Skeletal muscle tissue (tissue), 4 donors: ENCODE measurements around the gene PDE4D. TPM values are rescaled to one million over a fixed set of nuclear protein-coding genes. Genes with fewer than 3 reads are reported as not detected.

ENCODE experiments used
- H3K27ac ChIP-seq: one replicate; pipeline ENCODE4 v1.7.0; 2013; ENCODE audit warnings: mild to moderate bottlenecking, low read depth, low read length, inconsistent platforms
- H3K27me3 ChIP-seq, 3 donors: one replicate each; pipeline ENCODE4 v1.7.0; 2013; ENCODE audit warnings: low read length in 3 of 3; ENCODE audit not compliant: control insufficient read depth in 3 of 3, insufficient read depth in 3 of 3
- H3K36me3 ChIP-seq, 3 donors: one replicate each; pipeline ENCODE4 v1.7.0; 2013; ENCODE audit warnings: low read length in 3 of 3; ENCODE audit not compliant: control insufficient read depth in 3 of 3, insufficient read depth in 3 of 3
- H3K4me1 ChIP-seq, 3 donors: one replicate each; pipeline ENCODE4 v1.7.0; 2013; ENCODE audit warnings: low read length in 3 of 3, mild to moderate bottlenecking in 3 of 3; ENCODE audit not compliant: control insufficient read depth in 3 of 3, insufficient read depth in 3 of 3
- H3K4me3 ChIP-seq, 3 donors: one replicate each; pipeline ENCODE4 v1.7.0; 2013; ENCODE audit warnings: low read length in 3 of 3
- H3K9ac ChIP-seq, 3 donors: one replicate each; pipeline ENCODE4 v1.7.0; 2013; ENCODE audit warnings: low read length in 3 of 3, mild to moderate bottlenecking in 3 of 3, moderate library complexity in 2 of 3, low read depth in 1 of 3
- H3K9me3 ChIP-seq, 3 donors: one replicate each; pipeline ENCODE4 v1.7.0; 2013; ENCODE audit warnings: low read length in 3 of 3; ENCODE audit not compliant: control insufficient read depth in 3 of 3
- total RNA-seq: library from RNA; depleted of rRNA; stranded (reverse); fragments of >200 nt; gene quantifications from one replicate; pipeline ENCODE4 v1.2.3, GENCODE V29; 2014
- donor health status: Osteomylitis.

PDE4D gene
- total RNA-seq, 1 donor from 2014 or later = 59.0 TPM

GRCh38 chr5:59354811-59355210 lies 538.7 kb downstream of the PDE4D start:
- Histone ChIP-seq H3K27me3 (no peaks in the 10 kb centered on the region), H3K4me1 (peaks cover 25 to 40% (median 31%) of the 10 kb centered on the region in 3 donors), H3K27ac (peak overlapping the region; percentile 86), H3K4me3 (peak overlapping the region; percentile 49 to 75 (median 65)), H3K36me3 (no peaks in the 10 kb centered on the region), H3K9me3 (no peaks in the 10 kb centered on the region), H3K9ac (peak overlapping the region; percentile 17 to 82 (median 81))

GRCh38 chr5:59354274-59354673 lies 539.3 kb downstream of the PDE4D start:
- Histone ChIP-seq H3K36me3 (no peaks in the 10 kb centered on the region), H3K9ac (peak overlapping the region; percentile 17 to 65 (median 55)), H3K4me1 (peaks cover 25 to 38% (median 31%) of the 10 kb centered on the region in 3 donors), H3K27ac (peak overlapping the region; percentile 86), H3K4me3 (peak overlapping the region; percentile 49 to 65 (median 54)), H3K9me3 (no peaks in the 10 kb centered on the region), H3K27me3 (no peaks in the 10 kb centered on the region)

DNA sequence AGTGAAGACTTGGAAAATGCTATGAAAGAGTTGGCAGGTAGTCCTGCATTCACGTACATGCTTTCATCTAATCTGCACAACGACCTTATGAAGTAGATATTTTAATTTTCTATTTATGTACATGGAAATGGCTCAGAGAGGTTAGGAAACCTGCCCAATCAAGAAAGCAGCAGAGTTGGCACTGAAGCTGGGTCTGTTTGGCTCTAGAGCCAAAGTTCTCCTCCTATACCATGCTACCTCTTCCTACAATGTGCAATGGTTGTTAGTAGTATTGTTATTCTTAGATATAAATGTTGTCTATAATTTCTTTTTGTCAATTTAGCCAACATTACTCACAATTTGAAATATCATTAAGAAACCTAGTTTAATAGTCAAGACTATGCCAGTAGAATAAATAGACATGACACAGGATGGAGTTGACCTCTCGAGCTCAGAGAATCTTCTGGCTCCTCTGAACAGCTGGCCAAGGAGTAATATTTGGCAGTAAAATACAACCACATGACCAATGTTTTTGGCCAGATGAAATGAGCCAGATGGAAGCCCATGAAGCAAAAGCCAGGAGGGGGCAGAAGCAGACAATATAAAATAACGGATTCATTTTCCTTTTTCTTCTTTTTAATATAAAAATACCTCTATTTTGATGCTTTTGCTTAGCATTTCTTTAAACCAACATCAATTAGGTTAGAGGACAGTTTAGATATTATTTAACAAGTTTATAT lies 542.3 kb downstream of the PDE4D start:
- Histone ChIP-seq H3K4me1 (peaks cover 25 to 33% (median 28%) of the 10 kb centered on the region in 3 donors), H3K27ac (peak overlapping the region; percentile 86), H3K4me3 (peak overlapping the region; percentile 3 to 59 (median 31)), H3K9me3 (no peaks in the 10 kb centered on the region), H3K27me3 (no peaks in the 10 kb centered on the region), H3K36me3 (no peaks in the 10 kb centered on the region), H3K9ac (peak overlapping the region in 2 of 3 donors; percentile 48 to 65)

DNA sequence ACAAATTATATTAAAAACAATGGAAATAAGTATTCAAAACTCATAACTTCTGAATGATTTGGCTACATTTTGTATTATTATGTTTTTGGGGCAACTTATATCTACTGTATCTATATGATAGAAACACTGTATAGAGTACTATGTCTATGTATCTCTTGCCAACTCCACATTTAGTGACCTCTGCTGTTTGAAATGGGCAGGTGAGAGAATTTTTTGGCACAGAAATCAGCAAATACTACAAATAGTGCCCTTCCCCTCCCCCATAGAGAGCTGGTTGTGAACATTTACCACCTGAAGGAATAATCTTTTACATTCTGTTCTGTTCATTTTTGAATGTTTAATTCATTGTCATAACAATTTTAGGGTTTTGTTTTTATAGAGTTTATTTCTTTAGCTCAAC lies 545.3 kb downstream of the PDE4D start:
- peaks cover 33 to 34% (median 33%) of the 10 kb centered on the region in 3 donors for H3K4me1 ChIP-seq
- H3K27me3 ChIP-seq = no peaks in the 10 kb centered on the region
- H3K9me3 ChIP-seq = no peaks in the 10 kb centered on the region
- H3K9ac ChIP-seq = peak overlapping the region in 1 of 3 donors; percentile 14
- no peak overlapping the region for H3K4me3 ChIP-seq
- no peak overlapping the region for H3K27ac ChIP-seq
- H3K36me3 ChIP-seq = no peaks in the 10 kb centered on the region

GRCh38 chr5:59346982-59347381 lies 546.5 kb downstream of the PDE4D start:
- Histone ChIP-seq H3K27me3 (no peaks in the 10 kb centered on the region), H3K9me3 (no peaks in the 10 kb centered on the region), H3K36me3 (no peaks in the 10 kb centered on the region), H3K4me3 (no peak overlapping the region), H3K9ac (no peak overlapping the region), H3K27ac (no peak overlapping the region), H3K4me1 (peaks cover 25 to 32% (median 27%) of the 10 kb centered on the region in 3 donors)

DNA sequence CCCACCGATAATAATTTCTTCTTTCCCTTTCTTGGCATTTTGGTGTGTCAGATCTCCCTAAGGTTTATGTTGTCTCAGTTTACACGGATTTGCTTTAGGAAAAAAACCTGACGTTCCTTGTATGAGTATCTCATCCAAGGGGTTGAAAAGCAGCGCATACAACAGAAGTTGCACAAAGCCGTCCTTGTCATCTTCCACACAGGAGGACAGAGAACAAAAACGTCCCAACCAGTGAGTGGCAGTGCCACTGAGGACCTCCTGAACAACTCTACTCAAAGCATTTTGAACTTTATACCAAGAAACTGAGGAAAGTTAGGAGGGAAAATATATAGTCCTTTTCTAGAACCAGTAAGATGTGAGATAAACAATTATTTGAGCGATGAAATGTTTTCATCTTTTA lies 547.0 kb downstream of the PDE4D start:
- peaks cover 21 to 28% (median 23%) of the 10 kb centered on the region in 3 donors for H3K4me1 ChIP-seq

GRCh38 chr5:59342181-59342580 lies 551.3 kb downstream of the PDE4D start:
- H3K36me3 ChIP-seq = no peaks in the 10 kb centered on the region
- H3K4me1 ChIP-seq = peaks cover 11 to 22% (median 12%) of the 10 kb centered on the region in 3 donors
- H3K4me3 ChIP-seq = no peak overlapping the region
- H3K9ac ChIP-seq = no peak overlapping the region
- H3K27me3 ChIP-seq = no peaks in the 10 kb centered on the region
- no peaks in the 10 kb centered on the region for H3K9me3 ChIP-seq
- H3K27ac ChIP-seq = no peak overlapping the region

More for the DNA sequence above, 547.0 kb downstream of the PDE4D start:
- Histone ChIP-seq H3K9ac (no peak overlapping the region), H3K36me3 (no peaks in the 10 kb centered on the region), H3K9me3 (no peaks in the 10 kb centered on the region), H3K4me3 (no peak overlapping the region), H3K27ac (peak overlapping the region; percentile 6), H3K27me3 (no peaks in the 10 kb centered on the region)

DNA sequence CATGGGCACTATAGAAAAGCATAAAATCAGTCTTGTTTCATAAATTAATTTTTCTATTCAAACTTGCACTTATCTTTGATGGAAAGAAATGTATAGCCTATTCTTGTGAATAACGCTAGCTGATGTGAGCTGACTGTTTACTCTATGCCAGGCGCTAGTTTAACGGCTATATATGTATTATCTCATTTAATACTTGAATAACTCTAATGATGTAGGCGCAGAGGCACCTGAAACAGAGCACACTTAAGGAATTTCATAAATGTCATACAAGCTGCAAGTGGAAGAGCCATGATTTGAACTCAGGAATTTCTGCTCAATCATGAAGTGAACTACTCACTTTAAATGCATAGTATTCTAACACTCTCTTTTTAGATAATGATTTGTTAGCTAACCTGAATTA lies 551.8 kb downstream of the PDE4D start:
- H3K36me3 ChIP-seq = no peaks in the 10 kb centered on the region
- peaks cover 7 to 21% (median 11%) of the 10 kb centered on the region in 3 donors for H3K4me1 ChIP-seq
- H3K4me3 ChIP-seq = no peak overlapping the region
- no peak overlapping the region for H3K9ac ChIP-seq
- H3K27ac ChIP-seq = no peak overlapping the region
- H3K27me3 ChIP-seq = no peaks in the 10 kb centered on the region
- H3K9me3 ChIP-seq = no peaks in the 10 kb centered on the region

GRCh38 chr5:59341155-59341554 lies 552.4 kb downstream of the PDE4D start:
- H3K9ac ChIP-seq = no peak overlapping the region
- H3K9me3 ChIP-seq = no peaks in the 10 kb centered on the region
- H3K36me3 ChIP-seq = no peaks in the 10 kb centered on the region
- H3K4me3 ChIP-seq = no peak overlapping the region
- no peaks in the 10 kb centered on the region for H3K27me3 ChIP-seq
- H3K27ac ChIP-seq = no peak overlapping the region
- peaks cover 4 to 17% (median 5%) of the 10 kb centered on the region in 3 donors for H3K4me1 ChIP-seq

DNA sequence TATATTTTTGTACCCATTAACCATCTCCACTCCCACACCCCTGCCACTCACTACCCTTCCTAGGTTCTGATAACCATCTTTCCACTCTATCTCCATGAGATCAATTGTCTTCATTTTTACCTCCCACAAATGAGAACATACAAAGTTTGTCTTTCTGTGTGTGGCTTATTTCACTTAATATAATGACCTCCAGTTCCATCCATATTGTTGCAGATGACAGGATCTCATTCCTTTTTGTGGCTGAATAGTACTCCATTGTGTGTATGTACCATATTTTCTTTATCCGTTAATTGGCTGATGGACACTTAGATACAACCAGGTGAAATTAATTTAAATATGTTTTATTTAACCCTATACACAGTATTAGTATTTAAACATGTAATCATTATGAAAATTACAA lies 552.9 kb downstream of the PDE4D start:
- Histone ChIP-seq H3K9ac (no peak overlapping the region), H3K9me3 (no peaks in the 10 kb centered on the region), H3K27me3 (no peaks in the 10 kb centered on the region), H3K27ac (no peak overlapping the region), H3K4me1 (peaks cover 2 to 15% (median 3%) of the 10 kb centered on the region in 3 donors), H3K4me3 (no peak overlapping the region), H3K36me3 (no peaks in the 10 kb centered on the region)
